Measurements from ENCODE around the gene PPP1R15A. TPM values are rescaled to one million over a fixed set of nuclear protein-coding genes. Genes with fewer than 3 reads are reported as not detected.

The PPP1R15A gene
- total RNA-seq, 1 experiment from 2014 or later: 83.3 TPM

DNA sequence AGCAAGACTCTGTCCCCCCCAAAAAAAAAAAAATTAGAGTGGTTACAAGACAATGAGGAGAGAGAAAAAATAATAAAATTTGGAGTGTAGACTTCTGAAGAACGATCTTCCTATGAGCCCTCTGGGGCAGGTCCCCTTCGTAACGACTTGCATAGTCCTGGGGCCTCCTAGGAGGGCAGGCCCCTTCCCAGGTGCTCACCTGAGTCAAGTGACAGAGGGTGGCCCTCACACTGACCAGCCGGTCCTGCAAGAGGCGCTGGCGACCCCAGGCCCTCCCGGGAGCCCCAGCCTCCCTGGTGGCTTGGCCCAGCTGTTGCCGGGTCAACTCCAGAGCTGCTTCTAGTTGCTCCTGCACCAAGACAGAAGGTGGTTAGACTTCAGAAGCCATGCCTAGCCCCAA, 18.7 kb upstream of the PPP1R15A start:
- Histone ChIP-seq H3K4me3 (ENCODE audit: low read depth, low read length) (no peak overlapping the region), H3K4me1 (peaks cover 9% of the 10 kb centered on the region), H3K36me3 (ENCODE audit: control insufficient read depth, insufficient read depth, low read length) (peaks cover 3% of the 10 kb centered on the region), H3K9me3 (no peaks in the 10 kb centered on the region), H3K27me3 (replicated peaks; ENCODE audit: control insufficient read depth, insufficient read depth, low read length) (no peaks in the 10 kb centered on the region)
- intact Hi-C loops (cut with micrococcal nuclease; ENCODE audit: unreplicated experiment): no loop called here
- H3K4me1 Mint-ChIP-seq (ENCODE audit: low read depth, unreplicated experiment): no peaks in the 10 kb centered on the region
- TF ChIP-seq, protein P1, sequence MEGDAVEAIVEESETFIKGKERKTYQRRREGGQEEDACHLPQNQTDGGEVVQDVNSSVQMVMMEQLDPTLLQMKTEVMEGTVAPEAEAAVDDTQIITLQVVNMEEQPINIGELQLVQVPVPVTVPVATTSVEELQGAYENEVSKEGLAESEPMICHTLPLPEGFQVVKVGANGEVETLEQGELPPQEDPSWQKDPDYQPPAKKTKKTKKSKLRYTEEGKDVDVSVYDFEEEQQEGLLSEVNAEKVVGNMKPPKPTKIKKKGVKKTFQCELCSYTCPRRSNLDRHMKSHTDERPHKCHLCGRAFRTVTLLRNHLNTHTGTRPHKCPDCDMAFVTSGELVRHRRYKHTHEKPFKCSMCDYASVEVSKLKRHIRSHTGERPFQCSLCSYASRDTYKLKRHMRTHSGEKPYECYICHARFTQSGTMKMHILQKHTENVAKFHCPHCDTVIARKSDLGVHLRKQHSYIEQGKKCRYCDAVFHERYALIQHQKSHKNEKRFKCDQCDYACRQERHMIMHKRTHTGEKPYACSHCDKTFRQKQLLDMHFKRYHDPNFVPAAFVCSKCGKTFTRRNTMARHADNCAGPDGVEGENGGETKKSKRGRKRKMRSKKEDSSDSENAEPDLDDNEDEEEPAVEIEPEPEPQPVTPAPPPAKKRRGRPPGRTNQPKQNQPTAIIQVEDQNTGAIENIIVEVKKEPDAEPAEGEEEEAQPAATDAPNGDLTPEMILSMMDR (IDR thresholded peaks at IDR 0.05; ENCODE audit: insufficient read depth in 1 of 2, low read depth in 1 of 2, low read length in 1 of 2, severe bottlenecking in 1 of 2, unreplicated experiment in 1 of 2): no peak
- DNase-seq: no peak
- no peaks in the 10 kb centered on the region for H3K36me3 Mint-ChIP-seq (ENCODE audit: insufficient read depth, unreplicated experiment)
- CTCF ChIA-PET: interaction anchor here (1.3 kb wide), 1 partner anchor 9 kb away, joined by 3 read pairs; no protein-coding TSS in a partner anchor
- BruUV-seq (replicated peaks): no TSS peak
- no peak overlapping the region for H3K4me3 Mint-ChIP-seq (ENCODE audit: unreplicated experiment)
- POLR2A ChIA-PET: interaction anchor here (1.7 kb wide), 1 partner anchor 18 kb away, joined by 5 read pairs; the partner anchor contains the start of gene PPP1R15A
- no peaks in the 10 kb centered on the region for H3K9me3 Mint-ChIP-seq (ENCODE audit: unreplicated experiment)
- no peak overlapping the region for H3K27ac Mint-ChIP-seq (ENCODE audit: unreplicated experiment)
- H3K27me3 Mint-ChIP-seq (ENCODE audit: insufficient read depth, unreplicated experiment): no peaks in the 10 kb centered on the region

DNA sequence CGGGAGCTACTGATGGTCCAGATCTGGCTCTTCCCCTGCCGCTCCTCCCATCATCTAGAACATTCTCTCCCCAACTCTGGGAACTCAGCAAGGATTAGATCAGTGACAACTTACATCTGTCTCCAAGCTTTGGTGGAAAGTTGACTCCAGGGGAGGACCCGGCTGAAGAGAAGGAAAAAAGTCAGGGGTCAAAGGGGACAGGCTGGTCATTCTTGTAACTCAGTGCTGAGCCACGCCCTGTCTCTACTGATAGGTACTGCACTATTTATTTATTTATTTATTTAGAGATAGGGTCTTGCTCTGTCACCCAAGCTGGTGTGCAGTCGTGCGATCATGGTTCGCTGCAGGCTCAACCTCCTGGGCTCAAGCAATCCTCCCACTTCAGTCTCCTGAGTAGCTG, 18.1 kb upstream of the PPP1R15A start:
- intact Hi-C loops (cut with micrococcal nuclease; ENCODE audit: unreplicated experiment): no loop called here
- H3K4me1 ChIP-seq: peaks cover 9% of the 10 kb centered on the region
- ChIA-PET POLR2A (interaction anchor here (1.7 kb wide), 1 partner anchor 18 kb away, joined by 5 read pairs; the partner anchor contains the start of gene PPP1R15A), CTCF (interaction anchor here (1.3 kb wide), 1 partner anchor 10 kb away, joined by 3 read pairs; no protein-coding TSS in a partner anchor)
- Mint-ChIP-seq H3K36me3 (ENCODE audit: insufficient read depth, unreplicated experiment) (no peaks in the 10 kb centered on the region), H3K27ac (ENCODE audit: unreplicated experiment) (no peak overlapping the region), H3K4me1 (ENCODE audit: low read depth, unreplicated experiment) (no peaks in the 10 kb centered on the region), H3K27me3 (ENCODE audit: insufficient read depth, unreplicated experiment) (no peaks in the 10 kb centered on the region), H3K4me3 (ENCODE audit: unreplicated experiment) (no peak overlapping the region), H3K9me3 (ENCODE audit: unreplicated experiment) (no peaks in the 10 kb centered on the region)
- H3K36me3 ChIP-seq (ENCODE audit: control insufficient read depth, insufficient read depth, low read length): peaks cover 3% of the 10 kb centered on the region
- no peaks in the 10 kb centered on the region for H3K27me3 ChIP-seq (replicated peaks; ENCODE audit: control insufficient read depth, insufficient read depth, low read length)
- no peak overlapping the region for H3K4me3 ChIP-seq (ENCODE audit: low read depth, low read length)
- TF ChIP-seq, protein P1 (IDR thresholded peaks at IDR 0.05; ENCODE audit: insufficient read depth in 1 of 2, low read depth in 1 of 2, low read length in 1 of 2, severe bottlenecking in 1 of 2, unreplicated experiment in 1 of 2): no peak
- H3K9me3 ChIP-seq: no peaks in the 10 kb centered on the region
- no TSS peak for BruUV-seq (replicated peaks)
- no peak for DNase-seq

DNA sequence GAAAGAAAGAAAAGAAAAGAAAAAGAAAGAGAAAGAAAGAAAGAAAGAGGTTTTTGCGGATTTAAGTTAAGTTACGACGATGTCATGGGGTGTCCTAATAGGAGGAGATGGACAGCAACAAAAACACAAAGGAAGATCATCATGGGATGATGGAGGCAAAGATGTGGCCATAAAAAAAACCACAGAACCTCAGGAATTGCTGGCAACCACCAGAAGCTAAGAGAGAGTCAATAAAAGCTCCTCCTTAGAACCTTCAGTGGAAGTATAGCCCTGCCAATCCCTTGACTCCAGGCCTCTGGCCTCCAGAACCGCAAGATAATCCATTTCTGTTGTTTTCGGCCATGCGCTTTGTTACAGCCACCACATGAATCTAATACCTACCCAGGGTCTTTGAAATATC, 15.3 kb upstream of the PPP1R15A start:
- DNase-seq: no peak
- H3K36me3 ChIP-seq (ENCODE audit: control insufficient read depth, insufficient read depth, low read length): peaks cover 3% of the 10 kb centered on the region
- Mint-ChIP-seq H3K27me3 (ENCODE audit: insufficient read depth, unreplicated experiment) (no peaks in the 10 kb centered on the region), H3K36me3 (ENCODE audit: insufficient read depth, unreplicated experiment) (no peaks in the 10 kb centered on the region), H3K4me1 (ENCODE audit: low read depth, unreplicated experiment) (no peaks in the 10 kb centered on the region), H3K9me3 (ENCODE audit: unreplicated experiment) (no peaks in the 10 kb centered on the region), H3K27ac (ENCODE audit: unreplicated experiment) (no peak overlapping the region), H3K4me3 (ENCODE audit: unreplicated experiment) (no peak overlapping the region)
- CTCF ChIA-PET: no interaction called here
- intact Hi-C loops (cut with micrococcal nuclease; ENCODE audit: unreplicated experiment): no loop called here
- H3K4me3 ChIP-seq (ENCODE audit: low read depth, low read length): no peak overlapping the region
- POLR2A ChIA-PET: interaction anchor here (0.6 kb wide), 1 partner anchor 18 kb away, joined by 3 read pairs; no protein-coding TSS in a partner anchor
- H3K27me3 ChIP-seq (replicated peaks; ENCODE audit: control insufficient read depth, insufficient read depth, low read length): no peaks in the 10 kb centered on the region
- H3K9me3 ChIP-seq: no peaks in the 10 kb centered on the region
- peaks cover 9% of the 10 kb centered on the region for H3K4me1 ChIP-seq
- BruUV-seq (replicated peaks): no TSS peak
- TF ChIP-seq, protein P1 (IDR thresholded peaks at IDR 0.05; ENCODE audit: insufficient read depth in 1 of 2, low read depth in 1 of 2, low read length in 1 of 2, severe bottlenecking in 1 of 2, unreplicated experiment in 1 of 2): no peak

All from Caco-2 (cell line).